Epithelial cell of proximal tubule (primary cell): Measurements from ENCODE around the gene PRM3. TPM values are rescaled to one million over a fixed set of nuclear protein-coding genes. Genes with fewer than 3 reads are reported as not detected.

Experiments used
- DNase-seq: peaks from one replicate; pipeline ENCODE4 v3.0.0-alpha.2; 2011; ENCODE audit warnings: low read depth
- H3K4me3 ChIP-seq: 2 replicates; pipeline ENCODE4 v1.5.1; 2011; ENCODE audit warnings: low read depth, mild to moderate bottlenecking, low read length
- CTCF ChIP-seq: conservative IDR thresholded peaks from 2 replicates; pipeline ENCODE4 v1.5.1; 2012; ENCODE audit warnings: low read depth, mild to moderate bottlenecking, low read length
- total RNA-seq: library from RNA; depleted of rRNA; stranded (reverse); fragments of >200 nt; gene quantifications from 2 replicates; pipeline ENCODE4 v1.2.3, GENCODE V29; 2015

Gene PRM3
- total RNA-seq, 1 donor from 2014 or later = not detected

DNA sequence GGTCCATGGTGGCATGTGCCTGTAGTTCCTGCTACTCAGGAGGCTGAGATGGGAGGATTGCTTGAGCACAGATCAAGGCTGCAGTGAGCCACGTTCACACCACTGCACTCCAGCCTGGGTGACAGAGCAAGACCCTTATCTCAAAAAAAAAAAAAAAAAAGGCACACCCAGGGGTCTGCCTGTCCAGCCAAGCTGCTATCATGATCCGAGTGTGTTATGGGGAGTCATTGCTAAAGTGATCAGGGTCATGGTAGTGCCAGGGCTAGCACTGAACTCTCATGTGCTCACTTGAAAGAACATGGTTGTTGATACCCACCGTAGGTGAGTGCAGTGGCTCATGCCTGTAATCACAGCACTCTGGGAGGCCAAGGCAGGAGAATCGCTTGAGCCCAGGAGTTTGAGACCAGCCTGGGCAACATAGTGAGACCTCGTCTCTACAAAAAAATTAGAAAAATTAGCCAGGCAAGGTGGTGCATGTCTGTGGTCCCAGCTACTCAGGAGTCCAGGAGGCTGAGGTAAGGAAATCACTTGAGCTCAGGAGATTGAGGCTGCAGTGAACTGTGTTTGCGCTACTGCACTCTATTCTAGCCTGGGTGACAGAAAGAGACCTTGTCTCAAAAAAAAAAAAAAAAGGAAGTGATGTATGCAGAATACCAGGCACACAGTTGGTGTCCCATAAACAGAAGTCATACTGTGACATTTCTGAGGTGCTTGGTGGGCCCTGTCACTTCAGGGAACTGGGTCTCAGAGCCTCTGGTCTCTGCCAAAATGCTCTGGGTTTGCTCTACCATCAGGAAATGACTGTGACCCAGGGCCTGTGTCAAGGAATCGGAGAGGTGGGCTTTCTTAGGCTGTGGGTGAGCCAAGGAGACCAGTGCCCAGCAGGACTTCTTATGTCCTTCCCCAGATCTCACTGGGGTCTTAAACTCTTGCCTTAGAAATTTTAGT is 5.5 kb upstream of the PRM3 start:
- H3K4me3 ChIP-seq = no peak overlapping the region
- DNase-seq = no peak
- TF ChIP-seq CTCF = no peak

GRCh38 chr16:11277607-11278337 is 4.3 kb upstream of the PRM3 start:
- TF ChIP-seq CTCF = no peak
- DNase-seq = no peak
- no peak overlapping the region for H3K4me3 ChIP-seq

GRCh38 chr16:11276896-11277593 is 3.6 kb upstream of the PRM3 start:
- TF ChIP-seq CTCF = no peak
- no peak overlapping the region for H3K4me3 ChIP-seq
- DNase-seq = no peak

GRCh38 chr16:11276143-11276895 is 2.9 kb upstream of the PRM3 start, which contains the start of gene PRM2:
PRM2 (minus strand) TSS chr16:11276480; CDS start chr16:11276370, 110 bp downstream.
- no peak for TF ChIP-seq CTCF
- no peak within 1 kb of the TSS for H3K4me3 ChIP-seq
- DNase-seq = no peak

GRCh38 chr16:11274964-11275363 is 1.5 kb upstream of the PRM3 start:
- DNase-seq = no peak
- no peak for TF ChIP-seq CTCF
- no peak overlapping the region for H3K4me3 ChIP-seq

- DNase-seq = no peak
- no peak for TF ChIP-seq CTCF
- H3K4me3 ChIP-seq = no peak overlapping the region
Measured at GRCh38 chr16:11273721-11274324, 394 bp upstream of the PRM3 start.
